A549 treated with RU486 at 1 μM for 4 hours (cell line): Measurements from ENCODE around the gene ISCA1. TPM values are rescaled to one million over a fixed set of nuclear protein-coding genes. Genes with fewer than 3 reads are reported as not detected.

Experiments
- total RNA-seq: library from RNA; stranded (reverse); fragments of 200-300 nt; extraction: Qiagen RNA extraction; gene quantifications from 5 replicates; pipeline ENCODE4 v1.2.3, GENCODE V29; 2022; ENCODE audit warnings: low read depth

The ISCA1 gene
- total RNA-seq: 31.3 to 55.4 TPM (median 47.1 TPM) in 5 replicates

DNA sequence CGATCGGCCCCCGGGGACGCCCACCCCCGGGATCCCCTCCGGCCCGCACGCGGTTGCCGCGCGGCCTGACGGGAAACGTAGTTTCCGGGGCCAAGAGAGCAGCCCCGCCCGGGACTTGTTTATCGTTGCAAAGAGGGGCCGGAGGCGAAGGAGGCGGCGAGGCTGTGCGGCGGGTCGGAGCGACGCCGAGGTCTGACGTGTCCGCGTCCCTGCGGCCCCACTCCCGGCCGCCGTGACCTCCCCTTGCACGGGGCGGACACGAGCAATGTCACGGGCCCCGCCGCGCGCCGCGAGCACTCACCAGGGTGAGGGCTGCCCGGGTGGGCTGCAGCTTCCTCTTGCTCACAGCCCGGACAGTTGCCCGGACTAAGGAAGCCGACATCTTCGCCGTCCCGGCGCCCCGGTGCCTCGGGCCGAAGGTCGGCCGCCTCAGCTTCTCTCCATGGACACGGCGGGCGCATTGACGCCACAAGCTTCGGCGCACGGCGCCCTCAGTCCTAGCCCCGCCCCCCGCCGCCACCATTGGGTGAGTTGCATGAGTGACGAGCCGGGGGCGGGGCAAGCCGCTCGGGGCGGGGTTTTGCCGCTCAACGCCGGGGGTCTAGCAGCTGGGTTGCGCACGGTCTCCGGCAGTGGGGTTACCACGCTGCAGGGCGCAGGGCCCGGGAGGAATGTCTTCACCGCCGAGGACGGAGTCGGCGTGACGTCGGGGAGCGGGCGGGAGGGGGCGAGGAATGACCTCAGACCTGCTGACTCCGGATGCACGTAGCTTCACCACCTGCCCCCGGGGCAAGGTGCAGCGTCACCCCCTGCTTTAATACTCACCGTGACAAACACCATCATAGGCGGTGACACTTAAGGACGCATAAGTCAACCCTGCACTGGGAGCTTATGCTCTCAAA, at the start of gene ISCA1:
ISCA1 (minus strand) TSS at position 462 of the 902 bp plus-strand sequence; CDS start at position 382, 80 bp downstream.

GRCh38 chr9:86259557-86259956, 22.8 kb downstream of the ISCA1 start, which contains the start of gene C9orf153:
Gene C9orf153 (minus strand): TSS chr9:86259657. CDS start chr9:86229603, 30,054 bp downstream.

Other genes starting within 250 kb of the ISCA1 start
- gene GOLM1, start 183.0 kb downstream of the ISCA1 start, total RNA-seq: 107 to 118 TPM (median 115 TPM) in 5 replicates
- gene C9orf153, start 22.9 kb downstream of the ISCA1 start, total RNA-seq: 0.23 to 0.43 TPM in 2 of 5 replicates, not detected in the others
- 6.6 to 11.0 TPM (median 9.7 TPM) in 5 replicates for gene TUT7, start 71.9 kb upstream of the ISCA1 start, total RNA-seq